OCI-LY1 (cell line): ENCODE data around the gene FGF4.

Source experiments
- CTCF ChIP-seq: fragments of 200-600 bp; sonication (generic), shearing (Covaris generic); IDR thresholded peaks from 2 replicates; pipeline ENCODE4 v1.5.1; 2017; ENCODE audit warnings: mild to moderate bottlenecking, antibody characterized with exemption, low read length, moderate library complexity, mixed read lengths
- EZH2 ChIP-seq: fragments of 200-600 bp; sonication (generic), shearing (Covaris generic); IDR thresholded peaks from 2 replicates; pipeline ENCODE4 v1.8.0; 2017; ENCODE audit warnings: borderline replicate concordance, mixed run types, mild to moderate bottlenecking, antibody characterized with exemption, low read length, moderate library complexity, mixed read lengths

GRCh38 chr11:69745201-69745600 lies 29.9 kb downstream of the FGF4 start:
- no peak for TF ChIP-seq CTCF
- no peak for TF ChIP-seq EZH2
